ENCODE data around the gene ARSH.

Gene ARSH

GRCh38 chrX:3024176-3024575 lies 17.8 kb downstream of the ARSH start:
- H3K36me3 ChIP-seq (ENCODE audit: control insufficient read depth, low read length): no peaks in the 10 kb centered on the region
- no peak for TF ChIP-seq CTCF (IDR thresholded peaks at IDR 0.05; ENCODE audit: low read depth, low read length, poor library complexity, severe bottlenecking)
- TF ChIP-seq EZH2phosphoT487 (IDR thresholded peaks at IDR 0.05; ENCODE audit: borderline replicate concordance, low read length): no peak

DNA sequence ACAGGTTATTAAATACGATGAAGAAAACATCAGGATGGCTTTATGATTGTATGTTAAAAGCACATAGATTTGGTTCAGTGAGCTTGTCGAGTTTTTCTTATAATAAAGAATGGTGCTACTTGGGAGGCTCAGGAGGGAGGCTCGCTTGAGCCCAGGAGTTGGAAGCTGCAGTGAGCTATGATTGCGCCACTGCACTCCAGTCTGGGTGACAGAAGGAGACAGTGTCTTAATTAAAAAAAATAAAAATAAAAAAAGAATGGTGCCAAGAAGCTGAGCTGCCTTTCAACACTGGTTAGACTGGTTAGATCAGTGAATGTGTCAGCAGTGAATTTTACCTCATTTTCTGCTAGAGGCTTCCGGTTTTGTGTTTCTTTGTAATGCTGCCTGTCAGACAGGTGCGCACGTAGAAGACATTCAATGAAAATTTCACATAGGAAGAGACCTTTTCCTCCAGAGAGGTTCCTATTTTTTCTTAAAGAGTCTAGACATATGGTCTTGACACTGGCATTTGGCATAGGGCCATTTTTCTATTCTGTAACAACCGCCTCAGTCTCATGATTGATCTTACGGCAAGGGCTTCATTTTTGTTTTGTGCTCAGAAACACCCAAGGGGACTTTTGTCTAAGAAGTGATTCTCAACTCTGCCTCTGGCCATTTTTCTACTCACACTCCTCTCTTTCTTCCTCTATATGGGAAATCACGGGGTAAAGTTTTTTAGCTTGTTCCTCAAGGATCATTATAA lies 19.9 kb downstream of the ARSH start:
- H4K20me1 ChIP-seq (ENCODE audit: control insufficient read depth, insufficient read depth, low read depth, low read length): no peaks in the 10 kb centered on the region
- no peak for TF ChIP-seq EZH2phosphoT487 (IDR thresholded peaks at IDR 0.05; ENCODE audit: borderline replicate concordance, low read length)
- H3K27ac ChIP-seq (ENCODE audit: low read depth, low read length): no peak overlapping the region
- H3K9me3 ChIP-seq (ENCODE audit: control insufficient read depth, insufficient read depth, low read length): no peaks in the 10 kb centered on the region
- no peaks in the 10 kb centered on the region for H3K4me1 ChIP-seq (ENCODE audit: control insufficient read depth, low read length)
- H3K27me3 ChIP-seq (ENCODE audit: control insufficient read depth, low read length): no peaks in the 10 kb centered on the region
- no peaks in the 10 kb centered on the region for H3K36me3 ChIP-seq (ENCODE audit: control insufficient read depth, low read length)
- H3F3A ChIP-seq (ENCODE audit: control insufficient read depth, insufficient read depth): no peaks in the 10 kb centered on the region
- H3K79me2 ChIP-seq (ENCODE audit: control insufficient read depth, low read length): no peaks in the 10 kb centered on the region
- no peak overlapping the region for H3K4me2 ChIP-seq (ENCODE audit: low read length)
- H3K9me2 ChIP-seq (replicated peaks; ENCODE audit: control insufficient read depth, low read length): no peaks in the 10 kb centered on the region
- H3K4me3 ChIP-seq (ENCODE audit: low read length): no peak overlapping the region

More at GRCh38 chrX:3024176-3024575, 17.8 kb downstream of the ARSH start:
- H3K79me2 ChIP-seq (ENCODE audit: control insufficient read depth, low read length): no peaks in the 10 kb centered on the region
- no peaks in the 10 kb centered on the region for H4K20me1 ChIP-seq (ENCODE audit: control insufficient read depth, insufficient read depth, low read depth, low read length)
- no peak overlapping the region for H3K4me2 ChIP-seq (ENCODE audit: low read length)
- no peaks in the 10 kb centered on the region for H3F3A ChIP-seq (ENCODE audit: control insufficient read depth, insufficient read depth)
- H3K9me2 ChIP-seq (replicated peaks; ENCODE audit: control insufficient read depth, low read length): no peaks in the 10 kb centered on the region
- H3K9me3 ChIP-seq (ENCODE audit: control insufficient read depth, insufficient read depth, low read length): no peaks in the 10 kb centered on the region
- no peaks in the 10 kb centered on the region for H3K27me3 ChIP-seq (ENCODE audit: control insufficient read depth, low read length)
- no peak overlapping the region for H3K4me3 ChIP-seq (ENCODE audit: low read length)
- no peak overlapping the region for H3K27ac ChIP-seq (ENCODE audit: low read depth, low read length)
- no peaks in the 10 kb centered on the region for H3K4me1 ChIP-seq (ENCODE audit: control insufficient read depth, low read length)

DNA sequence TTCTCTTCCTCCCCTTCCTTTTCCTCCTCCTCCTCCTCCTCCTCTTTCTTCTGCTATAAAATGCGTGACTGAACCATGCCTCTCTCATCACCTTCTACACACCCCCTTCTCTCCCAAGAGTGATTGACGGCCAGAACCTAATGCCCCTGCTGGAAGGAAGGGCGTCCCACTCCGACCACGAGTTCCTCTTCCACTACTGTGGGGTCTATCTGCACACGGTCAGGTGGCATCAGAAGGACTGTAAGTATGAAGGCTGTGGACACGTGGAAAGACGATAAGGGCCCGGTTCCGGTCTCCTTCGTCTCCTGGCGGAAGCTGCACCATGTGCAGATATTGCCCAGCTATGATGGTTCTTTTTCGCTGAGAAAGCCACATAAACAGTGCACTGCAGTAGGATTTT lies 22.8 kb downstream of the ARSH start:
- H3K27ac ChIP-seq (ENCODE audit: low read depth, low read length): no peak overlapping the region
- H3K36me3 ChIP-seq (ENCODE audit: control insufficient read depth, low read length): no peaks in the 10 kb centered on the region
- H4K20me1 ChIP-seq (ENCODE audit: control insufficient read depth, insufficient read depth, low read depth, low read length): no peaks in the 10 kb centered on the region
- H3K4me2 ChIP-seq (ENCODE audit: low read length): no peak overlapping the region
- no peaks in the 10 kb centered on the region for H3F3A ChIP-seq (ENCODE audit: control insufficient read depth, insufficient read depth)
- H3K4me3 ChIP-seq (ENCODE audit: low read length): no peak overlapping the region
- no peaks in the 10 kb centered on the region for H3K9me2 ChIP-seq (replicated peaks; ENCODE audit: control insufficient read depth, low read length)
- H3K4me1 ChIP-seq (ENCODE audit: control insufficient read depth, low read length): no peaks in the 10 kb centered on the region
- no peaks in the 10 kb centered on the region for H3K9me3 ChIP-seq (ENCODE audit: control insufficient read depth, insufficient read depth, low read length)
- no peaks in the 10 kb centered on the region for H3K27me3 ChIP-seq (ENCODE audit: control insufficient read depth, low read length)
- no peaks in the 10 kb centered on the region for H3K79me2 ChIP-seq (ENCODE audit: control insufficient read depth, low read length)
- TF ChIP-seq CTCF (IDR thresholded peaks at IDR 0.05; ENCODE audit: low read depth, low read length, poor library complexity, severe bottlenecking): no peak
- TF ChIP-seq EZH2phosphoT487 (IDR thresholded peaks at IDR 0.05; ENCODE audit: borderline replicate concordance, low read length): no peak

DNA sequence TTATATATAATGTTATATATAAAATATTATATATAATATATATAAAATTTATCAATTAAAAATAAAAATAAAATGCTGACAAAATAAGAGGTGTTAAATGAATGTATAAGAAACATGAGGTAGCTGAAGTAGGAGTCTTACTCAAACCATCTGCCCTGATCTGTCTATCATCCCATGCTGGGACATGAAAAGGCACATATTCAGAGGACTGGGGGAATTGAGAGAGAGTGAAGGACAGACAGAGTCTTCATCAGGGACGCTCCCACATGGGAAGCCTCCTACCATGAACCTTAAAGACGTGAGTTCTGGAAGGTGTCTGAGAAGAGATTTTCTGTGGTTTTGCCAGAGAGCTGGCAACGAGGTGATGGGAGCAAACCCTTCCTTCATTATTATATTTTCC lies 30.9 kb downstream of the ARSH start:
- no peaks in the 10 kb centered on the region for H3F3A ChIP-seq (ENCODE audit: control insufficient read depth, insufficient read depth)
- no peaks in the 10 kb centered on the region for H3K9me3 ChIP-seq (ENCODE audit: control insufficient read depth, insufficient read depth, low read length)
- no peaks in the 10 kb centered on the region for H3K4me1 ChIP-seq (ENCODE audit: control insufficient read depth, low read length)
- no peaks in the 10 kb centered on the region for H3K36me3 ChIP-seq (ENCODE audit: control insufficient read depth, low read length)
- no peak overlapping the region for H3K27ac ChIP-seq (ENCODE audit: low read depth, low read length)
- no peak overlapping the region for H3K4me2 ChIP-seq (ENCODE audit: low read length)
- TF ChIP-seq EZH2phosphoT487 (IDR thresholded peaks at IDR 0.05; ENCODE audit: borderline replicate concordance, low read length): no peak
- no peak for TF ChIP-seq CTCF (IDR thresholded peaks at IDR 0.05; ENCODE audit: low read depth, low read length, poor library complexity, severe bottlenecking)
- no peaks in the 10 kb centered on the region for H3K79me2 ChIP-seq (ENCODE audit: control insufficient read depth, low read length)
- H3K9me2 ChIP-seq (replicated peaks; ENCODE audit: control insufficient read depth, low read length): no peaks in the 10 kb centered on the region
- H3K27me3 ChIP-seq (ENCODE audit: control insufficient read depth, low read length): no peaks in the 10 kb centered on the region
- H3K4me3 ChIP-seq (ENCODE audit: low read length): no peak overlapping the region
- no peaks in the 10 kb centered on the region for H4K20me1 ChIP-seq (ENCODE audit: control insufficient read depth, insufficient read depth, low read depth, low read length)

All from DOHH2 (cell line).